GM11168 (cell line): Measurements from ENCODE around the gene NUP155.
"Not testable (repeated sequence)": the region's sequence is repeated elsewhere in the genome, so short reads cannot be mapped to it uniquely, and the experiment has no call there.

ENCODE experiments used
- in situ Hi-C: fragments of 300-500 bp; cut with MboI; formaldehyde crosslinking; loops from one replicate; pipeline ENCODE4 v1.12.0; 2022; ENCODE audit warnings: low sequenced_read_pairs; ENCODE audit not compliant: unreplicated experiment

NUP155 gene

DNA sequence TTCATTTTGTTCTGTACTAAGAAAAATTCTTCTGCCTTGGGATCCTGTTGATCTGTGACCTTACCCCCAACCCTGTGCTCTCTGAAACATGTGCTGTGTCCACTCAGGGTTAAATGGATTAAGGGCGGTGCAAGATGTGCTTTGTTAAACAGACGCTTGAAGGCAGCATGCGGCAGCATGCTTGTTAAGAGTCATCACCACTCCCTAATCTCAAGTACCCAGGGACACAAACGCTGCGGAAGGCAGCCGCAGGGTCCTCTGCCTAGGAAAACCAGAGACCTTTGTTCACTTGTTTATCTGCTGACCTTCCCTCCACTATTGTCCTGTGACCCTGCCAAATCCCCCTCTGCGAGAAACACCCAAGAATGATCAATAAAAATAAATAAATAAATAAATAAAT lies 74.6 kb downstream of the NUP155 start:
- in situ Hi-C loops: not testable (repeated sequence)

GRCh38 chr5:37283214-37283820 lies 87.6 kb downstream of the NUP155 start:
- in situ Hi-C loops: no loop called here

GRCh38 chr5:37275511-37275910 lies 95.4 kb downstream of the NUP155 start:
- in situ Hi-C loops: no loop called here

DNA sequence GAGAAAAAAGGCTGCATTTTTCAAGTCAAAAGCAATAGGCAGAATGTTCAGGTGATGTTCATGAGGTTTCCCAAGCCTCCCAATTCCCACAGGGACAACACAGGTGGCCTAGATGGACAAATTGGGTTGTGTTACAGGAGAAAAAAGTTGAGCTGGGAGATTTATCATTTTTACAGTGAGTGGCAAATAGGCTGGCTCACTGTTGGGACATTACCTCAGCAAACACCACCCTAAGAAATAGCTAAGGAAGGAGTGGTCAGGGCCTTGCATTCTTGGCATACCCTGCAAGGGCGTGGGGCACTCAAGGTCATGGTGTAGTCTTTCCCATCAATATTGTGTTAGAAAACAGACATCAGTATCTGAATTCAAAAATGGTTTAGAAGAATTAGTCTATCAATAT lies 98.4 kb downstream of the NUP155 start:
- in situ Hi-C loops: no loop called here

DNA sequence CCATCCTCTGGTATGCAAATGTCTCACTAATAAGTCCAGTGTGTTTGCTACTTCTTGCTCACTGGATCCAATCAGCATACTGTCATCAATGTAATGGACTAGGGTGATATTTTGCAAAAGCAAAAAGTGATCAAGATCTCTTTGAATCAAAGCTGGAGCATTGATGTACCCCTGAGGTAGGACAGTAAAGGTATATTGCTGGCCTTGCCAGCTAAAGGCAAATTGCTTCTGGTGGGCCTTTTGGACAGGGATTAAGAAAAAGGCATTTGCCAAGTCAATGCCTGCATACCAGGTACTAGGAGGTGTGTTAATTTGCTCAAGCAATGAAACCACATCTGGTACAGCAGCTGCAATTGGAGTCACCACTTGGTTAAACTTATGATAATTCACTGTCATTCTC lies 102.8 kb downstream of the NUP155 start:
- in situ Hi-C loops: not testable (repeated sequence)

DNA sequence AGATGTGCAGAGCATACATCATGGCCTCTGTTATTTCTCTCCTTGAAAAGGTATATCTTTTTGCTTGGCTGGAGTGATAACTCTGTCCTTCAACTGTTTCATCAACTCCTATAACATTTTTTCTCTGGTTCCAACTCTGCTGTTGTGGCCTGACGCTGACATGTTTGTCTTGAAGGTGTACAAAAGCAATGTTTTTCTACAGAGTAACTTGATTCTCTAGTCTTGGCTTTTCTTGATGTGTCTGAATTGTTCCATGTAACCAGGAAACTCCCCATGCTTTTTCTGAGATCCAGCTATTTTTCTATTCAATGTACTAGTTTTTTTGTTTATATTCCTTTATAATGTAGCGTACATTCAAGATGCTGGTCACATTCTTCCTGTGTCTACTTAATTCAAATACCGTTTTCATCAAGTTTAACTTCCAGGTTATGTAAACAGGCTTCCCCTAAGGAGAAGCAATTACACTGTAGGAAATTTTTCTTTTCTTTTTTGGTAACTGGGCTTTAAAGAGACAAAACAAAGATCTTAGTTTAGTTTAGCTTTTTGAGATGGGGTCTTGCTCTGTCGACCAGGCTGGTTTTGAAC lies 115.0 kb downstream of the NUP155 start:
- in situ Hi-C loops: no loop called here

GRCh38 chr5:37254581-37254980 lies 116.3 kb downstream of the NUP155 start:
- in situ Hi-C loops: no loop called here

- in situ Hi-C loops: no loop called here
Measured at GRCh38 chr5:37251665-37252064, 119.2 kb downstream of the NUP155 start.

DNA sequence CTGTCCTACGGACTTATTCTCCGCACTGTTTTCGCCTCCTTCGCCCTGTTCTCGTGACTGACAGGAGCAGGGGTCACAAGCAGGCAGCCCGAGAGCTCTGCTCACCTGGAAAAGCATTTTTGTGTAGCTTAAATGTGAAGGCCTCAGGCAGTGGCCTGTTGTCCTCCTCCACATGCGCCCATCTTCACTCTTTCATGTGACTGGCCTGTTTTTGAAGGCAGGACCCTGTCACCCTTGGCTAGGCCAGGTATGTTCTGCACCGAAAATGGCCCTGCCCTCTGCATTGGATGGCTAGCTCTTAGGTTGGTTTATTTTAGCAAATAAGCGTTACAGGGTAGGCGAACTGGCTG lies 121.1 kb downstream of the NUP155 start:
- in situ Hi-C loops: no loop called here

DNA sequence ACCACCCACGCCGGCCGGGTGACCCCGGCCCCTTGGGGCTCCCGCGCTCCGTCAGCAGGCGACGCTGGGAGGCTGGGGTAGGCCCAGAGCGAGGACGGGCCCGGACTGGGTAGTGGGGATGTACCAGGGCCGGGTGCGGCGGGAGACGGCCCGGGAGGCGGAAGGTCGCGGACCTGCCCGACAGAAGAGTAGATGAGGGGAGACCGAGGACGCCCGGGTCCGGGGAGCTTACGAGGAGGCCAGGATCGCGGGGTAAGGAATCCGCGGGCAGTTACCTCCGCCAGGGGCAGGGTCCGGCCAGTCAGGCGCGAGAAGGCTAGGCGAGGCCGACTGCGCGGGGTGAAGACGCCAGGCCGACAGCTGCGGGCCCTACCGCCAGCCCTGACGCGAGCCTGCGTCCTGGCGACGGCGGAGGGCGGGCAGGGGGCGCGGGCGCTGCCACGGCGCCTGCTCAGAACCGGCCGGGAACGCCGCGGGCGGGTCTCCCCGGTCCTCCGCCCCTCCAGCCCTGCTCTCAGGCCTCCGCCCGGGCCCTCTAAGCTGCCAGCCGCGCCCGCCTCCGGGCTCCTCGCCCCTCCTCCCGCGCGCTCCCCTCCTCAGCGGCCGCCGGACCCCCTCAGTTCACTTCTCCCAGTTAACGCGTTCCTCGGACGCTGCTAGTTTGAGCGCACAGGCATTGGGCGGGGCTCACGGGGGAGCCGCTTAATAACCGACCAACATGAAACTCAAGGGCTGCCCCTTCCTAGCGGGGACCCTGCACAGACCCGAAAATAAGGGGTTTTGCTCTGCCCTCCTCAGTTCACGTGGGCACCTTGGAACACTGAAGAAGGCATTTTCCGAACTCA lies 121.7 kb downstream of the NUP155 start, which contains the start of gene CPLANE1:
TSS of gene CPLANE1 (minus strand) at position 407 of the 845 bp plus-strand sequence. CDS start 1,678 bp downstream, outside the sequence.
- in situ Hi-C loops: no loop called here

GRCh38 chr5:37248421-37248969 lies 122.4 kb downstream of the NUP155 start:
- in situ Hi-C loops: no loop called here

DNA sequence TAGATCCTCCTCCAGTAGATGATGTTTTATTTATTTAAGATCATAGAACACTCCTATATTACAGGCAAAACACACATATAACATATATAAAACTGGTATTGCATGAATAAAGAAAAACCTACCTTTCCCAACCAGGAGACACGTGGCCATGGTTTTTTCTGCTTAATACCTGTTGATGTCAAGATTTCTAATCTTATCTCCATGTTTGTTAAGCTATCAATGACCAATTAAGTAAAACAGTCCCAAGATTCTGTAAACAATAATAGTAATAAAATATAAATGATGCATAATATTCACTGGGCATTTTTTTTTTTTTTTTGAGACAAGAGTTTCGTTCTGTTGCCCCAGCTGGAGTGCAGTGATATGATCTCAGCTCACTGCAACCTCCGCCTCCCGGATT lies 123.4 kb downstream of the NUP155 start:
- in situ Hi-C loops: no loop called here

DNA sequence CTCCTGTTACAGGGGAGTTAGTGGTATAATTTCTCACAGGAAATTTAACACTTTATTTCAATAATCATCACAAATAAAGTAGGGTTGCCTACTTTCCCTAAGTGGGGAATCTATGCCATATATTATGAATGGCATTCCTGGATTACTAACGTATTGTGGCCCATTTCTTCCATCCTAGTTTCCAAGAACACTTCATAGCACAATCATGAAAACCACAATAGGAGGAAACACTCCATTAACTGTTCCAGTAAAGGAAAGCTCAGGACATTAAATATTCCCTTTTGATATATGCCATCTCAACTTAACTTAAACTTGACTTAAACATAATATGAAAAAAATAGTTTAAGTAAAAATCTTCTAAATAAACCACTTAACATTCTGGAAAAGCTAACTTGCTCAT lies 123.9 kb downstream of the NUP155 start:
- in situ Hi-C loops: no loop called here
